Measurements from ENCODE around the gene GPC6. TPM values are rescaled to one million over a fixed set of nuclear protein-coding genes. Genes with fewer than 3 reads are reported as not detected.

The GPC6 gene
- total and polyA plus RNA-seq, 4 donors: 5.9 to 29.1 (median 18.2) TPM

DNA sequence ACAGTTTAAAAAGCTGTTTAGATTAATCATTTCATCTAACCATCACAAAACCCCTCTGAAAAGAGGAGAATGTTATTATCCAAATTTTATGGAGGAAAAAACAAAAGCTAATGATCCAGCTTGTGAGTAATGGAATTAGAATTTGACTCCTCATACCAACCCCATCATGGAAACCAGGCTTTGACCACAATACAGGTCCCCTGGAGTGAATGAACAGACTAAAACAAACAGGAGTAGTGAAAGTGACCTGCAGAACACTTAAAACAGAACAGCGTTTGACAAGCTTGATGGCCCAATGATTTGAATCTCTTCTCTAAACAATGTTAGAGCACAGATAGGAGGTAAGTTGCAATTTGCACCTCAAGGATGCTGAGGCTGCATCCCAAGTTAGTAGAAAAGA lies 1022.9 kb downstream of the GPC6 start:
- no peak overlapping the region for H3K4me3 ChIP-seq (ENCODE audit: low read depth in 1 of 3, low read length in 3 of 3)
- TF ChIP-seq FOXA2 (IDR thresholded peaks at IDR 0.05): no peak
- 63% methylated on average over 1 of the region's 1 CpG for WGBS
- no peak overlapping the region for H3K27ac ChIP-seq (ENCODE audit: low read depth in 1 of 2, low read length in 2 of 2)
- no peak for DNase-seq (ENCODE audit: low spot score)
- peaks cover 0 to 2% (median 0%) of the 10 kb centered on the region in 4 donors for H3K9me3 ChIP-seq (ENCODE audit: control insufficient read depth in 4 of 4, low read length in 3 of 4)
- no peak overlapping the region for H3K9ac ChIP-seq (ENCODE audit: low read depth in 1 of 2, low read length in 2 of 2)
- no peaks in the 10 kb centered on the region for H3K36me3 ChIP-seq (ENCODE audit: control insufficient read depth in 4 of 4, insufficient read depth in 3 of 4, low read depth in 1 of 4, low read length in 3 of 4)
- no peaks in the 10 kb centered on the region for H3K27me3 ChIP-seq (ENCODE audit: control insufficient read depth in 4 of 4, insufficient read depth in 4 of 4, low read length in 3 of 4)
- H3K4me1 ChIP-seq (ENCODE audit: control insufficient read depth in 4 of 4, insufficient read depth in 4 of 4, low read length in 3 of 4): peaks cover 0 to 8% (median 0%) of the 10 kb centered on the region in 4 donors

- Histone ChIP-seq H3K4me3 (ENCODE audit: low read depth in 1 of 3, low read length in 3 of 3) (no peak overlapping the region), H3K9ac (ENCODE audit: low read depth in 1 of 2, low read length in 2 of 2) (no peak overlapping the region), H3K36me3 (ENCODE audit: control insufficient read depth in 4 of 4, insufficient read depth in 3 of 4, low read depth in 1 of 4, low read length in 3 of 4) (no peaks in the 10 kb centered on the region), H3K27ac (ENCODE audit: low read depth in 1 of 2, low read length in 2 of 2) (no peak overlapping the region), H3K27me3 (ENCODE audit: control insufficient read depth in 4 of 4, insufficient read depth in 4 of 4, low read length in 3 of 4) (no peaks in the 10 kb centered on the region), H3K9me3 (ENCODE audit: control insufficient read depth in 4 of 4, low read length in 3 of 4) (no peaks in the 10 kb centered on the region), H3K4me1 (ENCODE audit: control insufficient read depth in 4 of 4, insufficient read depth in 4 of 4, low read length in 3 of 4) (peaks cover 0 to 8% (median 0%) of the 10 kb centered on the region in 4 donors)
- no peak for DNase-seq (ENCODE audit: low spot score)
- TF ChIP-seq YY1 (IDR thresholded peaks at IDR 0.05) (no peak), JUND (IDR thresholded peaks at IDR 0.05) (no peak), GABPA (IDR thresholded peaks at IDR 0.05 in 1 of 2, conservative IDR thresholded peaks at IDR 0.05 in 1 of 2) (no peak), SP1 (IDR thresholded peaks at IDR 0.05) (no peak), RAD21 (IDR thresholded peaks at IDR 0.05) (no peak), TAF1 (conservative IDR thresholded peaks at IDR 0.05) (no peak), HNF4A (conservative IDR thresholded peaks at IDR 0.05) (no peak), EGR1 (IDR thresholded peaks at IDR 0.05; ENCODE audit: low read depth in 2 of 2) (no peak), CTCF (IDR thresholded peaks at IDR 0.05; ENCODE audit: low read depth, low read length, missing input control) (no peak)
- TF ChIP-seq, protein P1, sequence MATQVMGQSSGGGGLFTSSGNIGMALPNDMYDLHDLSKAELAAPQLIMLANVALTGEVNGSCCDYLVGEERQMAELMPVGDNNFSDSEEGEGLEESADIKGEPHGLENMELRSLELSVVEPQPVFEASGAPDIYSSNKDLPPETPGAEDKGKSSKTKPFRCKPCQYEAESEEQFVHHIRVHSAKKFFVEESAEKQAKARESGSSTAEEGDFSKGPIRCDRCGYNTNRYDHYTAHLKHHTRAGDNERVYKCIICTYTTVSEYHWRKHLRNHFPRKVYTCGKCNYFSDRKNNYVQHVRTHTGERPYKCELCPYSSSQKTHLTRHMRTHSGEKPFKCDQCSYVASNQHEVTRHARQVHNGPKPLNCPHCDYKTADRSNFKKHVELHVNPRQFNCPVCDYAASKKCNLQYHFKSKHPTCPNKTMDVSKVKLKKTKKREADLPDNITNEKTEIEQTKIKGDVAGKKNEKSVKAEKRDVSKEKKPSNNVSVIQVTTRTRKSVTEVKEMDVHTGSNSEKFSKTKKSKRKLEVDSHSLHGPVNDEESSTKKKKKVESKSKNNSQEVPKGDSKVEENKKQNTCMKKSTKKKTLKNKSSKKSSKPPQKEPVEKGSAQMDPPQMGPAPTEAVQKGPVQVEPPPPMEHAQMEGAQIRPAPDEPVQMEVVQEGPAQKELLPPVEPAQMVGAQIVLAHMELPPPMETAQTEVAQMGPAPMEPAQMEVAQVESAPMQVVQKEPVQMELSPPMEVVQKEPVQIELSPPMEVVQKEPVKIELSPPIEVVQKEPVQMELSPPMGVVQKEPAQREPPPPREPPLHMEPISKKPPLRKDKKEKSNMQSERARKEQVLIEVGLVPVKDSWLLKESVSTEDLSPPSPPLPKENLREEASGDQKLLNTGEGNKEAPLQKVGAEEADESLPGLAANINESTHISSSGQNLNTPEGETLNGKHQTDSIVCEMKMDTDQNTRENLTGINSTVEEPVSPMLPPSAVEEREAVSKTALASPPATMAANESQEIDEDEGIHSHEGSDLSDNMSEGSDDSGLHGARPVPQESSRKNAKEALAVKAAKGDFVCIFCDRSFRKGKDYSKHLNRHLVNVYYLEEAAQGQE (IDR thresholded peaks at IDR 0.05): no peak
- WGBS: 69% methylated on average over 9 of the region's 9 CpGs
Measured at GRCh38 chr13:94251831-94252608, 1025.4 kb downstream of the GPC6 start.

GRCh38 chr13:94254737-94255136 lies 1028.1 kb downstream of the GPC6 start:
- Histone ChIP-seq H3K9me3 (ENCODE audit: control insufficient read depth in 4 of 4, low read length in 3 of 4) (no peaks in the 10 kb centered on the region), H3K27ac (ENCODE audit: low read depth in 1 of 2, low read length in 2 of 2) (no peak overlapping the region), H3K36me3 (ENCODE audit: control insufficient read depth in 4 of 4, insufficient read depth in 3 of 4, low read depth in 1 of 4, low read length in 3 of 4) (no peaks in the 10 kb centered on the region), H3K9ac (ENCODE audit: low read depth in 1 of 2, low read length in 2 of 2) (no peak overlapping the region), H3K4me3 (ENCODE audit: low read depth in 1 of 3, low read length in 3 of 3) (no peak overlapping the region), H3K4me1 (ENCODE audit: control insufficient read depth in 4 of 4, insufficient read depth in 4 of 4, low read length in 3 of 4) (peaks cover 0 to 8% (median 0%) of the 10 kb centered on the region in 4 donors), H3K27me3 (ENCODE audit: control insufficient read depth in 4 of 4, insufficient read depth in 4 of 4, low read length in 3 of 4) (no peaks in the 10 kb centered on the region)
- TF ChIP-seq FOXA1 (IDR thresholded peaks at IDR 0.05) (no peak), HNF4G (IDR thresholded peaks at IDR 0.05) (no peak)
- DNase-seq (ENCODE audit: low spot score): no peak

Data from liver (tissue), 9 donors.